ENCODE measurements around the gene ZBP1.

The ZBP1 gene

DNA sequence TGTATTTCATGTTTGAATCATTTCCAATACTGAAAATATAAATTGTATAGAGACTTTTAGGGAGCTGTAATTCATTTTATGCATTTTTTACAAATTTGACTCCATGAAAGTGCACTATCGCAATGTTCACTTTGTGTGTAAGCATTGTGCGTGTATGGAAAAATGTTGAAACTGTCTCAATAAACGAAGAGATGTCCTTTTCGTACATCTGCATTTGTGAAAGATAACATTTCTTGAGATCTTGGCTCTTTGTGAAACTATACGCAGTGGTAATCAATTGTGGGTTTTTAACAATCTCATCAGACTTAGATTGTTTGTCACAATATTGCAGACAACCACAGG is 18.6 kb upstream of the ZBP1 start:
- H3K18ac ChIP-seq (ENCODE audit: low read depth in 1 of 2, low read length in 2 of 2), result no peak overlapping the region
- peaks cover 22 to 37% of the 10 kb centered on the region in 2 experiments for H3K27me3 ChIP-seq (ENCODE audit: control insufficient read depth in 1 of 2, insufficient read depth in 1 of 2, low read length in 2 of 2)
- H3K9me3 ChIP-seq (ENCODE audit: control insufficient read depth, low read length), result peaks cover 15% of the 10 kb centered on the region
- no peak overlapping the region for H2BK12ac ChIP-seq (ENCODE audit: low read length in 2 of 2)
- H2AK5ac ChIP-seq (ENCODE audit: low read length, severe bottlenecking), result no peak overlapping the region
- H4K91ac ChIP-seq (ENCODE audit: low read length), result no peak overlapping the region
- no peak overlapping the region for H3K9ac ChIP-seq (ENCODE audit: low read length)
- no peak overlapping the region for H4K8ac ChIP-seq (ENCODE audit: low read length)
- no peak overlapping the region for H2BK15ac ChIP-seq (ENCODE audit: low read depth, poor library complexity, severe bottlenecking)
- no peak overlapping the region for H3K4me3 ChIP-seq (ENCODE audit: insufficient read depth in 1 of 2, low read depth in 1 of 2, low read length in 2 of 2)
- no peak overlapping the region for H2BK5ac ChIP-seq (ENCODE audit: low read depth, low read length, poor library complexity, severe bottlenecking)
- no peak for DNase-seq
- H3K36me3 ChIP-seq (ENCODE audit: control insufficient read depth in 1 of 2, insufficient read depth in 2 of 2, low read depth in 1 of 2, low read length in 2 of 2), result no peaks in the 10 kb centered on the region
- H3K79me1 ChIP-seq (replicated peaks; ENCODE audit: low read length, poor library complexity, severe bottlenecking), result no peaks in the 10 kb centered on the region
- H3K4me1 ChIP-seq (ENCODE audit: control insufficient read depth, insufficient read depth, low read depth, low read length), result no peaks in the 10 kb centered on the region
- H3K14ac ChIP-seq (ENCODE audit: low read length in 2 of 2), result no peak overlapping the region
- WGBS, result 76% methylated on average over 5 of the region's 5 CpGs
- H2BK120ac ChIP-seq (ENCODE audit: low read depth, low read length), result no peak overlapping the region
- no peak overlapping the region for H3K27ac ChIP-seq (ENCODE audit: low read length, poor library complexity, severe bottlenecking)
- H3K23ac ChIP-seq (ENCODE audit: low read length in 2 of 2), result no peak overlapping the region
- H3K4me2 ChIP-seq (ENCODE audit: low read length, poor library complexity, severe bottlenecking), result no peak overlapping the region
- no peak overlapping the region for H3K4ac ChIP-seq (ENCODE audit: low read depth in 1 of 2, low read length in 2 of 2)
- no peak overlapping the region for H2AFZ ChIP-seq (ENCODE audit: low read depth, low read length)

DNA sequence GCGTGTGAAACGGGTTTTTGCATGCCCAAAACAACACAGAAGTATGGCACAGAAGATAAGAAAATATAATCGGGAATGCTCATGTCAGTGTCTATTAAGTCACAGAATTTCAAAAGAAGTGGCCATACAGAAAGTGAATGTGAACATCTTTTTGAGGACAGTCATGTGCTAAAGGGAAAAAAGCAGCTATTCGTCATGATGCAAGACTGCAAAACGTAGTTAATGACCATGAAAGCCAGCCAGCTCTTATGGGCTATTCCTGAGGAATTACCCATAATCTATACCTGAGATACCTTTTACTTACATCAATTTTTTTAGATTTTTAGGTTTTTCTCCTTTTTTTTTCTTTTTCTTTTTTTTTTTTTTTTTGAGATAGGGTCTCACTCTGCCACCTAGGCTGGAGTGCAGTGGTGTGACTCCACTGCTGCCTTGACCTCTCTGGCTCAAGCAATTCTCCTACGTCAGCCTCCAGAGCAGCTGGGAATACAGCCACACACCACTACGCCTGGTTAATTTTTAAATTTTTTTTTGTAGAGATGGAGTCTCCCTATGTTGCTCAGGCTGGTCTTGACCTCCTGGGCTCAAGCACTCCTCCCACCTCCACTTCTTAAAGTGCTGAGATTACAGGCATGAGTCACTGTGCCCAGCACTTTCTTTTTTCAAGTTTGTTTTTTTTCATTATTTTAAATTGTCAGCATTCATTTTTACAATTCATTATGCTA is 18.1 kb upstream of the ZBP1 start:
- WGBS, result 67% methylated on average over 5 of the region's 7 CpGs
- Histone ChIP-seq H3K36me3 (ENCODE audit: control insufficient read depth in 1 of 2, insufficient read depth in 2 of 2, low read depth in 1 of 2, low read length in 2 of 2) (no peaks in the 10 kb centered on the region), H3K4me2 (ENCODE audit: low read length, poor library complexity, severe bottlenecking) (no peak overlapping the region)

DNA sequence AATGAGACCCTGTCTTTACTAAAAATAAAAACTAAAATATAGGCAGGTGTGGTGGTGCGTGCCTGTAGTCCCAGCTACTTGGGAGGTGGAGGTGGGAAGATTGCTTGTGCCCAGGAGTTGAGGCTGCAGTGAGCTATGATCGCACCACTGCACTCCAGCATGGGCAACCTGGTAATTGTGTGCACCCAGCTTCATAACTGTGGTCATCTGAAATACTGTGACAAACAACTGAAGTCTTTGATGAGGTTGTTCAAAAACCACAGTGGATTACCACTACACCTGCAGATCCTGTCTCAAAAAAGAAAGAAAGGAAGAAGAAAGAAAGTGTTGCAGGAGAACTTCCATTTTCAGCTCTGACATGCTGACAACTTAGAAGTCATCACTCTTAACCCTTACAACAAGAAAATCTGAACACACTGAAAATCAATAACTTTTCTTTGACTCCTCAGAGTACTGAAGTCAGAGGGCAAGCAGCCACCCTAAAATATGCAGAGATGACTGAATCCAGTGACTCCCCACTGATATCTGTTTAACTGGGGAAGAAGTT is 13.8 kb upstream of the ZBP1 start:
- Histone ChIP-seq H3K4me1 (ENCODE audit: control insufficient read depth, insufficient read depth, low read depth, low read length) (no peaks in the 10 kb centered on the region), H3K4me2 (ENCODE audit: low read length, poor library complexity, severe bottlenecking) (no peak overlapping the region), H3K4ac (ENCODE audit: low read depth in 1 of 2, low read length in 2 of 2) (no peak overlapping the region), H3K79me1 (replicated peaks; ENCODE audit: low read length, poor library complexity, severe bottlenecking) (no peaks in the 10 kb centered on the region), H2BK5ac (ENCODE audit: low read depth, low read length, poor library complexity, severe bottlenecking) (no peak overlapping the region), H3K18ac (ENCODE audit: low read depth in 1 of 2, low read length in 2 of 2) (no peak overlapping the region), H4K91ac (ENCODE audit: low read length) (no peak overlapping the region), H2BK120ac (ENCODE audit: low read depth, low read length) (no peak overlapping the region), H2BK12ac (ENCODE audit: low read length in 2 of 2) (no peak overlapping the region), H3K14ac (ENCODE audit: low read length in 2 of 2) (no peak overlapping the region), H2AK5ac (ENCODE audit: low read length, severe bottlenecking) (no peak overlapping the region), H3K27ac (ENCODE audit: low read length, poor library complexity, severe bottlenecking) (no peak overlapping the region), H3K9ac (ENCODE audit: low read length) (no peak overlapping the region), H3K23ac (ENCODE audit: low read length in 2 of 2) (no peak overlapping the region), H3K4me3 (ENCODE audit: insufficient read depth in 1 of 2, low read depth in 1 of 2, low read length in 2 of 2) (no peak overlapping the region), H3K36me3 (ENCODE audit: control insufficient read depth in 1 of 2, insufficient read depth in 2 of 2, low read depth in 1 of 2, low read length in 2 of 2) (no peaks in the 10 kb centered on the region), H2BK15ac (ENCODE audit: low read depth, poor library complexity, severe bottlenecking) (no peak overlapping the region), H3K9me3 (ENCODE audit: control insufficient read depth, low read length) (peaks cover 8% of the 10 kb centered on the region), H3K27me3 (ENCODE audit: control insufficient read depth in 1 of 2, insufficient read depth in 1 of 2, low read length in 2 of 2) (peaks cover 28 to 64% of the 10 kb centered on the region in 2 experiments), H4K8ac (ENCODE audit: low read length) (no peak overlapping the region), H2AFZ (ENCODE audit: low read depth, low read length) (no peak overlapping the region)
- no peak for DNase-seq
- WGBS, result 68% methylated on average over 1 of the region's 2 CpGs

More for the DNA sequence above, 18.1 kb upstream of the ZBP1 start:
- Histone ChIP-seq H2BK5ac (ENCODE audit: low read depth, low read length, poor library complexity, severe bottlenecking) (no peak overlapping the region), H3K9me3 (ENCODE audit: control insufficient read depth, low read length) (peaks cover 12% of the 10 kb centered on the region), H2BK12ac (ENCODE audit: low read length in 2 of 2) (no peak overlapping the region), H2BK15ac (ENCODE audit: low read depth, poor library complexity, severe bottlenecking) (no peak overlapping the region), H3K9ac (ENCODE audit: low read length) (no peak overlapping the region), H4K91ac (ENCODE audit: low read length) (no peak overlapping the region), H3K23ac (ENCODE audit: low read length in 2 of 2) (no peak overlapping the region), H3K18ac (ENCODE audit: low read depth in 1 of 2, low read length in 2 of 2) (no peak overlapping the region), H2AFZ (ENCODE audit: low read depth, low read length) (no peak overlapping the region), H3K4me3 (ENCODE audit: insufficient read depth in 1 of 2, low read depth in 1 of 2, low read length in 2 of 2) (no peak overlapping the region), H2AK5ac (ENCODE audit: low read length, severe bottlenecking) (no peak overlapping the region), H3K4me1 (ENCODE audit: control insufficient read depth, insufficient read depth, low read depth, low read length) (no peaks in the 10 kb centered on the region), H3K4ac (ENCODE audit: low read depth in 1 of 2, low read length in 2 of 2) (no peak overlapping the region), H2BK120ac (ENCODE audit: low read depth, low read length) (no peak overlapping the region), H4K8ac (ENCODE audit: low read length) (no peak overlapping the region), H3K79me1 (replicated peaks; ENCODE audit: low read length, poor library complexity, severe bottlenecking) (no peaks in the 10 kb centered on the region), H3K14ac (ENCODE audit: low read length in 2 of 2) (no peak overlapping the region), H3K27me3 (ENCODE audit: control insufficient read depth in 1 of 2, insufficient read depth in 1 of 2, low read length in 2 of 2) (peaks cover 20 to 42% of the 10 kb centered on the region in 2 experiments), H3K27ac (ENCODE audit: low read length, poor library complexity, severe bottlenecking) (no peak overlapping the region)
- DNase-seq, result no peak

DNA sequence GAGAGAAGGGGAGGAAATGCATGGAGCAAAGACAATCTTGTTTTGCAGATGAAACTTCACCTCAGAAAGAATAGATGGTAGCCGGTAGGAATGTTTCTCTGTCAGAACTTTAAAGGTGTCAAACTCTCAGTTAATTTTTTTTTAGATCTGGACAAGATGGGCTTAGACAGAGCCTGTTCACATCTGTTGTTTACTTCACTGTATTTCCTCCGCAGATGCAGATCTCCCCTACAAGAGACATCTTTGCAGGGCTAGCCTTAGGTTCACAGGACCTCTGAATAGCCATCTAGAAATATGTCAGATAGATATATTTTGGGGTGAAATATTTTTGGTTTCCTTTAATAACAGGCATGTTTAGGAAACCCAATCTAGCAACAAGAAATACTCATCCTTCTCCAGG is 12.1 kb upstream of the ZBP1 start:
- Histone ChIP-seq H3K23ac (ENCODE audit: low read length in 2 of 2) (no peak overlapping the region), H2BK12ac (ENCODE audit: low read length in 2 of 2) (no peak overlapping the region), H3K9ac (ENCODE audit: low read length) (no peak overlapping the region), H4K8ac (ENCODE audit: low read length) (no peak overlapping the region), H2AFZ (ENCODE audit: low read depth, low read length) (no peak overlapping the region), H3K27ac (ENCODE audit: low read length, poor library complexity, severe bottlenecking) (no peak overlapping the region), H3K79me1 (replicated peaks; ENCODE audit: low read length, poor library complexity, severe bottlenecking) (no peaks in the 10 kb centered on the region), H3K27me3 (ENCODE audit: control insufficient read depth in 1 of 2, insufficient read depth in 1 of 2, low read length in 2 of 2) (peaks cover 28 to 61% of the 10 kb centered on the region in 2 experiments), H2AK5ac (ENCODE audit: low read length, severe bottlenecking) (no peak overlapping the region), H3K36me3 (ENCODE audit: control insufficient read depth in 1 of 2, insufficient read depth in 2 of 2, low read depth in 1 of 2, low read length in 2 of 2) (no peaks in the 10 kb centered on the region), H3K18ac (ENCODE audit: low read depth in 1 of 2, low read length in 2 of 2) (no peak overlapping the region), H3K4me3 (ENCODE audit: insufficient read depth in 1 of 2, low read depth in 1 of 2, low read length in 2 of 2) (no peak overlapping the region), H2BK120ac (ENCODE audit: low read depth, low read length) (no peak overlapping the region), H3K9me3 (ENCODE audit: control insufficient read depth, low read length) (peaks cover 8% of the 10 kb centered on the region), H2BK5ac (ENCODE audit: low read depth, low read length, poor library complexity, severe bottlenecking) (no peak overlapping the region), H3K4me1 (ENCODE audit: control insufficient read depth, insufficient read depth, low read depth, low read length) (no peaks in the 10 kb centered on the region), H3K4ac (ENCODE audit: low read depth in 1 of 2, low read length in 2 of 2) (no peak overlapping the region), H4K91ac (ENCODE audit: low read length) (no peak overlapping the region), H3K4me2 (ENCODE audit: low read length, poor library complexity, severe bottlenecking) (no peak overlapping the region), H3K14ac (ENCODE audit: low read length in 2 of 2) (no peak overlapping the region), H2BK15ac (ENCODE audit: low read depth, poor library complexity, severe bottlenecking) (no peak overlapping the region)
- no peak for DNase-seq
- 100% methylated on average over 1 of the region's 2 CpGs for WGBS

All from mesenchymal stem cell (in vitro differentiated cells and primary cell).